HepG2 (cell line): ENCODE measurements around the gene SMIM20. TPM values are rescaled to one million over a fixed set of nuclear protein-coding genes. Genes with fewer than 3 reads are reported as not detected.
A peak's percentile ranks its signal among the peaks of the same experiment; 100 is the strongest.

Experiments used
- AGO2 ChIP-seq: fragments of 200-400 bp; formaldehyde crosslinking; optimal IDR thresholded peaks from 2 replicates; pipeline ENCODE3; 2017; ENCODE audit warnings: mild to moderate bottlenecking, low read depth, low read length, moderate library complexity
- ARNT2 ChIP-seq: sonication (generic); formaldehyde crosslinking; IDR thresholded peaks from 2 replicates; pipeline ENCODE4 v1.8.0; 2022; ENCODE audit warnings: mild to moderate bottlenecking, low read depth, missing genetic modification reagents, moderate library complexity
- ARNTL ChIP-seq: sonication (generic); formaldehyde crosslinking; IDR thresholded peaks from 2 replicates; pipeline ENCODE4 v1.4.0; 2020; ENCODE audit warnings: mild to moderate bottlenecking, missing genetic modification reagents
- CSRNP1 ChIP-seq: sonication (generic); formaldehyde crosslinking; IDR thresholded peaks from 2 replicates; pipeline ENCODE4 v1.8.1; 2023; ENCODE audit warnings: mild to moderate bottlenecking, missing genetic modification reagents
- DMAP1 ChIP-seq: IDR thresholded peaks from 2 replicates; pipeline ENCODE4 v1.6.1; 2016
- DPF2 ChIP-seq: sonication (generic); formaldehyde crosslinking; IDR thresholded peaks from 2 replicates; pipeline ENCODE4 v1.4.0; 2020; ENCODE audit warnings: mild to moderate bottlenecking, low read depth, missing genetic modification reagents, borderline replicate concordance
- GLMP ChIP-seq: sonication (generic); formaldehyde crosslinking; IDR thresholded peaks from 2 replicates; pipeline ENCODE4 v1.9.0; 2021; ENCODE audit warnings: missing genetic modification reagents, mild to moderate bottlenecking, borderline replicate concordance
- HNF4A ChIP-seq: sonication (generic); formaldehyde crosslinking; IDR thresholded peaks from 2 replicates; pipeline ENCODE4 v1.4.0; 2020; ENCODE audit warnings: missing genetic modification reagents
- KDM2A ChIP-seq: sonication (generic); formaldehyde crosslinking; IDR thresholded peaks from 2 replicates; pipeline ENCODE4 v1.4.0; 2020; ENCODE audit warnings: low read depth, missing genetic modification reagents, borderline replicate concordance
- MED1 ChIP-seq: sonication (generic); formaldehyde crosslinking; IDR thresholded peaks from 2 replicates; pipeline ENCODE4 v1.4.0; 2020; ENCODE audit warnings: missing genetic modification reagents
- PATZ1 ChIP-seq: sonication (generic); formaldehyde crosslinking; IDR thresholded peaks from 2 replicates; pipeline ENCODE4 v1.4.0; 2020; ENCODE audit warnings: missing genetic modification reagents
- RBM39 ChIP-seq: fragments of 200-400 bp; formaldehyde crosslinking; IDR thresholded peaks from one replicate; pipeline ENCODE4 v1.6.1; 2018; ENCODE audit warnings: antibody characterized with exemption, mild to moderate bottlenecking, low read depth, low read length; ENCODE audit not compliant: poor library complexity, severe bottlenecking
- RFXAP ChIP-seq: sonication (generic); formaldehyde crosslinking; IDR thresholded peaks from 2 replicates; pipeline ENCODE4 v1.4.0; 2020; ENCODE audit warnings: missing genetic modification reagents, borderline replicate concordance
- SMAD9 ChIP-seq: sonication (generic); formaldehyde crosslinking; IDR thresholded peaks from 2 replicates; pipeline ENCODE4 v1.5.1; 2020; ENCODE audit warnings: mild to moderate bottlenecking, missing genetic modification reagents
- SMYD3 ChIP-seq: sonication (generic); formaldehyde crosslinking; IDR thresholded peaks from 2 replicates; pipeline ENCODE4 v1.8.1; 2023; ENCODE audit warnings: mild to moderate bottlenecking, missing genetic modification reagents
- ZC3H4 ChIP-seq: sonication (generic); formaldehyde crosslinking; IDR thresholded peaks from 2 replicates; pipeline ENCODE4 v1.4.0; 2020; ENCODE audit warnings: missing genetic modification reagents, borderline replicate concordance
- ZNF441 ChIP-seq: sonication (generic); formaldehyde crosslinking; IDR thresholded peaks from 2 replicates; pipeline ENCODE4 v1.7.0; 2021; ENCODE audit warnings: missing genetic modification reagents, borderline replicate concordance
- ZNF670 ChIP-seq: sonication (generic); formaldehyde crosslinking; IDR thresholded peaks from 2 replicates; pipeline ENCODE4 v1.8.0; 2022; ENCODE audit warnings: mild to moderate bottlenecking, missing genetic modification reagents, borderline replicate concordance
- polyA plus RNA-seq, 8 experiments: library from polyadenylated mRNA; depleted of rRNA in 3 of 8; stranded (reverse) in 7 of 8; unstranded in 1 of 8; fragments of >200 nt; fragmentation: Illumina TruSeq in 4 of 8; extraction: Trizol in 4 of 8; gene quantifications; 2 replicates each; pipeline versions ENCODE4 v1.2.1 to v1.2.3, GENCODE V29; 2011 to 2016; ENCODE audit warnings: low read depth in 4 of 8, missing spikeins in 1 of 8, mixed read lengths in 1 of 8; ENCODE audit not compliant: insufficient read depth in 1 of 8
- total RNA-seq, 5 experiments: library from RNA; depleted of rRNA; stranded (reverse); fragments of >200 nt; fragmentation: Illumina TruSeq; extraction: Trizol; gene quantifications; 2 replicates each; pipeline ENCODE4 v1.2.3, GENCODE V29; 2016; ENCODE audit warnings: low read depth in 1 of 5
- TF ChIP-seq, protein P1 (sequence below): sonication (generic); formaldehyde crosslinking; IDR thresholded peaks from 2 replicates; pipeline ENCODE4 v1.8.1; 2023; ENCODE audit warnings: mild to moderate bottlenecking, inconsistent platforms, moderate library complexity, missing genetic modification reagents, borderline replicate concordance
- TF ChIP-seq, protein P2 (sequence below): sonication (generic); formaldehyde crosslinking; IDR thresholded peaks from 2 replicates; pipeline ENCODE4 v1.9.0; 2022; ENCODE audit warnings: missing genetic modification reagents, mild to moderate bottlenecking, borderline replicate concordance

Gene SMIM20
- total and polyA plus RNA-seq, 2 of the 13 experiments (the other 11 are each of a cell fraction or from before 2014, with no cell fraction given): 26.3 to 30.2 TPM

DNA sequence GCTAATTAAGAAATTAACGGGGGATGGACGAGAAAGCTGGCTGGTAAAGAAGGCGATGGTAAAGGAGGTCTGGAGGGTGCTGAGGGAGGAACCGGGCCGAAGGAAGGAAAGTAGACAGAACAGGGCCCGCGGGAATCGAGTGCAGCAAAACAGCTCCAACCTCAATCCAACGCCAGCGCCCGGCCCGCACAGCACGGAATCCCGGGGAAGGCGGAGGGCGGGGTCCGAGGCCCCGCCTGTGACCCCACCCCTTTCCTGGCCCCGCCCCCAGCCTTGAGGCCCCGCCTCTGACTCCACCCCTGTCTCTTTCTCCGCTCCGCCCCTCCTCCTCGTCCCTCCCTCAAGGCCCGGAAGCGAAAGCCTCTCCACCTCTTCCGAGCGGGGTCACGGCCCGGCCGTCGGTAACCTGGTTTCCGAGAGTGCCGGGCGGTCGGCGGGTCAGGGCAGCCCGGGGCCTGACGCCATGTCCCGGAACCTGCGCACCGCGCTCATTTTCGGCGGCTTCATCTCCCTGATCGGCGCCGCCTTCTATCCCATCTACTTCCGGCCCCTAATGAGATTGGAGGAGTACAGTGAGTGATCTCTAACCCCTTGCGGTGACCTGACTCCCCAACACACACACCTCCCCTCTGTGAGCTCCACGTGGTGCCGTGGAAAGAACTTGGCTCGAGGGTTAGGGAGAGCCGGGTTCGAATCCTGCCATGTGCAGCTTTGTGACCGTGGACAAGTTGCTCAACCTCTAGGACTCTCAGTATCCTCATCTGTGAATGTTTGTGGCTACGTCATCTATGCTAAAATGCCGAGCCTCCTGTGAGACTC is at the start of gene SMIM20 (continued):
- no peak for TF ChIP-seq CSRNP1
- peak; percentile 66 for TF ChIP-seq ARNTL (CRISPR knock-in tag)
- peak; percentile 66 for TF ChIP-seq HNF4A (CRISPR knock-in tag)
- peak; percentile 58; the same call in 1 of the 2 replicates for TF ChIP-seq ARNT2 (CRISPR knock-in tag)
- TF ChIP-seq GLMP (CRISPR knock-in tag): no peak
- peak; percentile 49; the same call in 1 of the 2 replicates for TF ChIP-seq DPF2
- TF ChIP-seq RBM39: peak; percentile 67
- TF ChIP-seq KDM2A (CRISPR knock-in tag): peak; percentile 70; the same call in 1 of the 2 replicates
- peak; percentile 57 for TF ChIP-seq PATZ1 (CRISPR knock-in tag)
- TF ChIP-seq, protein P1, sequence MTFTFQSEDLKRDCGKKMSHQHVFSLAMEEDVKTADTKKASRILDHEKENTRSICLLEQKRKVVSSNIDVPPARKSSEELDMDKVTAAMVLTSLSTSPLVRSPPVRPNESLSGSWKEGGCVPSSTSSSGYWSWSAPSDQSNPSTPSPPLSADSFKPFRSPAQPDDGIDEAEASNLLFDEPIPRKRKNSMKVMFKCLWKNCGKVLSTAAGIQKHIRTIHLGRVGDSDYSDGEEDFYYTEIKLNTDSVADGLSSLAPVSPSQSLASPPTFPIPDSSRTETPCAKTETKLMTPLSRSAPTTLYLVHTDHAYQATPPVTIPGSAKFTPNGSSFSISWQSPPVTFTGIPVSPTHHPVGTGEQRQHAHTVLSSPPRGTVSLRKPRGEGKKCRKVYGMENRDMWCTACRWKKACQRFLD: peak; percentile 83; the same call in 1 of the 2 replicates
- peak; percentile 43 for TF ChIP-seq AGO2
- 0 out of 2 replicates have a peak, but pooled peaks have one; percentile 74 for TF ChIP-seq SMAD9 (CRISPR knock-in tag)
- TF ChIP-seq, protein P2, sequence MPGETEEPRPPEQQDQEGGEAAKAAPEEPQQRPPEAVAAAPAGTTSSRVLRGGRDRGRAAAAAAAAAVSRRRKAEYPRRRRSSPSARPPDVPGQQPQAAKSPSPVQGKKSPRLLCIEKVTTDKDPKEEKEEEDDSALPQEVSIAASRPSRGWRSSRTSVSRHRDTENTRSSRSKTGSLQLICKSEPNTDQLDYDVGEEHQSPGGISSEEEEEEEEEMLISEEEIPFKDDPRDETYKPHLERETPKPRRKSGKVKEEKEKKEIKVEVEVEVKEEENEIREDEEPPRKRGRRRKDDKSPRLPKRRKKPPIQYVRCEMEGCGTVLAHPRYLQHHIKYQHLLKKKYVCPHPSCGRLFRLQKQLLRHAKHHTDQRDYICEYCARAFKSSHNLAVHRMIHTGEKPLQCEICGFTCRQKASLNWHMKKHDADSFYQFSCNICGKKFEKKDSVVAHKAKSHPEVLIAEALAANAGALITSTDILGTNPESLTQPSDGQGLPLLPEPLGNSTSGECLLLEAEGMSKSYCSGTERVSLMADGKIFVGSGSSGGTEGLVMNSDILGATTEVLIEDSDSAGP (CRISPR knock-in tag): peak; percentile 64; the same call in 1 of the 2 replicates
- TF ChIP-seq ZC3H4 (CRISPR knock-in tag): no peak; the same call in 1 of the 2 replicates
- TF ChIP-seq MED1: peak; percentile 52
- TF ChIP-seq ZNF670 (CRISPR knock-in tag): peak; percentile 82
- TF ChIP-seq SMYD3 (CRISPR knock-in tag): no peak
- peak; percentile 57; the same call in 1 of the 2 replicates for TF ChIP-seq ZNF441
- peak; percentile 93 for TF ChIP-seq DMAP1
- TF ChIP-seq RFXAP (CRISPR knock-in tag): peak; percentile 79; the same call in 1 of the 2 replicates
